GM23338 (cell line): ENCODE measurements around the gene TCF7L1. TPM values are rescaled to one million over a fixed set of nuclear protein-coding genes. Genes with fewer than 3 reads are reported as not detected.
"Not testable (repeated sequence)": the region's sequence is repeated elsewhere in the genome, so short reads cannot be mapped to it uniquely, and the experiment has no call there.

Experiments used
- ATAC-seq: fragments of 200-7000 bp; cut with Tn5 transposase; 3 replicates; pipeline ENCODE4 v1.9.1; 2020
- DNase-seq: peaks from one replicate; pipeline ENCODE4 v3.0.0-alpha.2; 2015; ENCODE audit warnings: low spot score
- H2AFZ ChIP-seq: fragments of 200-600 bp; sonication (generic); 2 replicates; pipeline ENCODE4 v1.8.0; 2016; ENCODE audit warnings: antibody characterized with exemption, mild to moderate bottlenecking, moderate library complexity
- H3F3A ChIP-seq: fragments of 200-600 bp; sonication (generic); replicated peaks from 2 replicates; pipeline ENCODE4 v1.8.0; 2017; ENCODE audit warnings: antibody characterized with exemption, mixed run types, low read depth
- H3K27ac ChIP-seq: fragments of 200-600 bp; sonication (generic); 2 replicates; pipeline ENCODE4 v1.6.1; 2016; ENCODE audit warnings: low read depth
- H3K27me3 ChIP-seq: fragments of 200-600 bp; sonication (generic); 2 replicates; pipeline ENCODE4 v1.8.0; 2016; ENCODE audit warnings: mild to moderate bottlenecking, mixed run types, moderate library complexity; ENCODE audit not compliant: insufficient read depth
- H3K36me3 ChIP-seq: fragments of 200-600 bp; sonication (generic); 2 replicates; pipeline ENCODE4 v1.8.0; 2016; ENCODE audit warnings: mild to moderate bottlenecking; ENCODE audit not compliant: insufficient read depth
- H3K4me1 ChIP-seq: fragments of 200-600 bp; sonication (generic); 2 replicates; pipeline ENCODE4 v1.8.0; 2016; ENCODE audit warnings: mild to moderate bottlenecking, moderate library complexity; ENCODE audit not compliant: insufficient read depth
- H3K4me2 ChIP-seq: fragments of 200-600 bp; sonication (generic); 2 replicates; pipeline ENCODE4 v1.7.1; 2017; ENCODE audit warnings: mixed run types
- H3K4me3 ChIP-seq: fragments of 200-600 bp; sonication (generic); 2 replicates; pipeline ENCODE4 v1.6.1; 2016; ENCODE audit warnings: mixed run types
- H3K79me2 ChIP-seq: fragments of 200-600 bp; sonication (generic); replicated peaks from 2 replicates; pipeline ENCODE4 v1.8.0; 2017; ENCODE audit warnings: mild to moderate bottlenecking; ENCODE audit not compliant: insufficient read depth
- H3K9me2 ChIP-seq: fragments of 200-600 bp; sonication (generic); 2 replicates; pipeline ENCODE4 v1.8.0; 2017; ENCODE audit not compliant: insufficient read depth
- H4K20me1 ChIP-seq: fragments of 200-600 bp; sonication (generic); replicated peaks from 2 replicates; pipeline ENCODE4 v1.8.0; 2017; ENCODE audit warnings: mild to moderate bottlenecking; ENCODE audit not compliant: insufficient read depth
- H3K27ac Mint-ChIP-seq: 2 replicates; pipeline ENCODE4 v1.8.0; 2020; ENCODE audit warnings: inconsistent platforms, mild to moderate bottlenecking, moderate library complexity, mixed read lengths
- H3K27me3 Mint-ChIP-seq: 3 replicates; pipeline ENCODE4 v1.8.0; 2022; ENCODE audit warnings: low read depth, mild to moderate bottlenecking, moderate library complexity, mixed read lengths, inconsistent platforms; ENCODE audit not compliant: insufficient read depth, poor library complexity
- H3K36me3 Mint-ChIP-seq: 3 replicates; pipeline ENCODE4 v1.8.0; 2021; ENCODE audit warnings: low read depth, mild to moderate bottlenecking, inconsistent platforms, moderate library complexity, mixed read lengths
- H3K4me1 Mint-ChIP-seq: 3 replicates; pipeline ENCODE4 v1.8.0; 2020; ENCODE audit warnings: mild to moderate bottlenecking, inconsistent platforms, mixed read lengths
- H3K4me3 Mint-ChIP-seq: 3 replicates; pipeline ENCODE4 v1.8.0; 2021; ENCODE audit warnings: moderate library complexity, mild to moderate bottlenecking, inconsistent platforms, mixed read lengths
- H3K9me3 Mint-ChIP-seq: 3 replicates; pipeline ENCODE4 v1.8.0; 2020; ENCODE audit warnings: moderate library complexity, mild to moderate bottlenecking, inconsistent platforms, mixed read lengths
- EZH2phosphoT487 ChIP-seq: fragments of 200-600 bp; sonication (generic); IDR thresholded peaks from one replicate; pipeline ENCODE4 v1.8.1; 2018; ENCODE audit warnings: antibody characterized with exemption; ENCODE audit not compliant: unreplicated experiment
- JUNB ChIP-seq: IDR thresholded peaks from one replicate; pipeline ENCODE4 v1.6.1; 2016; ENCODE audit warnings: antibody characterized with exemption; ENCODE audit not compliant: unreplicated experiment
- NANOG ChIP-seq: IDR thresholded peaks from 2 replicates; pipeline ENCODE4 v1.6.1; 2016; ENCODE audit warnings: antibody characterized with exemption, borderline replicate concordance
- POLR2AphosphoS5 ChIP-seq: IDR thresholded peaks from 2 replicates; pipeline ENCODE4 v1.6.1; 2016; ENCODE audit warnings: antibody characterized with exemption, low read depth
- ZNF114 ChIP-seq: fragments of 250-450 bp; sonication (Bioruptor Pico); IDR thresholded peaks from 2 replicates; pipeline ENCODE4 v1.5.0; 2020; ENCODE audit warnings: mild to moderate bottlenecking, moderate library complexity
- ZNF462 ChIP-seq: fragments of 250-450 bp; sonication (Bioruptor Pico); IDR thresholded peaks from 2 replicates; pipeline ENCODE4 v1.5.0; 2020; ENCODE audit warnings: mild to moderate bottlenecking, moderate library complexity
- polyA plus RNA-seq: library from polyadenylated mRNA; unstranded; fragments of >200 nt; fragmentation: Nextera tagmentation; extraction: Ambion mirVana; gene quantifications from 2 replicates; pipeline ENCODE4 v1.2.1, GENCODE V29; 2016
- total RNA-seq: library from RNA; depleted of rRNA; stranded (reverse); fragments of >200 nt; shearing (Covaris generic); gene quantifications from 2 replicates; pipeline ENCODE4 v1.2.3, GENCODE V29; 2014

Gene TCF7L1
- total and polyA plus RNA-seq, 2 experiments from 2014 or later = 47.3 to 101 TPM

- Mint-ChIP-seq H3K36me3 (peaks cover 4% of the 10 kb centered on the region; the same call in 1 of the 3 replicates), H3K27me3 (peaks cover 4% of the 10 kb centered on the region), H3K9me3 (no peaks in the 10 kb centered on the region), H3K4me3 (no peak overlapping the region), H3K4me1 (peaks cover 19% of the 10 kb centered on the region), H3K27ac (no peak overlapping the region)
- H3K36me3 ChIP-seq = no peaks in the 10 kb centered on the region
- no peaks in the 10 kb centered on the region for H3K9me2 ChIP-seq
- no peaks in the 10 kb centered on the region for H3K27me3 ChIP-seq
- no peaks in the 10 kb centered on the region; the same call in 1 of the 2 replicates for H3K4me1 ChIP-seq
- no peak overlapping the region for H3K4me3 ChIP-seq
- H2AFZ ChIP-seq = no peak overlapping the region
- no peak overlapping the region for H3K4me2 ChIP-seq
- ATAC-seq = peak; percentile 54
- TF ChIP-seq JUNB (no peak), ZNF462 (CRISPR knock-in tag) (no peak), POLR2AphosphoS5 (no peak), NANOG (no peak), EZH2phosphoT487 (no peak), ZNF114 (CRISPR knock-in tag) (no peak)
- no peaks in the 10 kb centered on the region; the same call in 1 of the 2 replicates for H4K20me1 ChIP-seq
- H3F3A ChIP-seq = no peaks in the 10 kb centered on the region
- no peak overlapping the region for H3K27ac ChIP-seq
- DNase-seq = peak; percentile 27
- no peaks in the 10 kb centered on the region for H3K79me2 ChIP-seq
These were observed 209.0 kb downstream of the TCF7L1 start for GRCh38 chr2:85342156-85342555.

- H3K79me2 ChIP-seq, H3K4me3 ChIP-seq, H3K4me1 ChIP-seq, H3K27me3 ChIP-seq, H2AFZ ChIP-seq, DNase-seq, H3K9me2 ChIP-seq, H3K27ac Mint-ChIP-seq, H3K9me3 Mint-ChIP-seq, H3K36me3 ChIP-seq, H3F3A ChIP-seq, H3K4me2 ChIP-seq, H4K20me1 ChIP-seq, H3K27me3 Mint-ChIP-seq, H3K4me3 Mint-ChIP-seq, H3K27ac ChIP-seq: not testable (repeated sequence)
- peaks cover 12% of the 10 kb centered on the region; the same call in 2 of the 3 replicates for H3K36me3 Mint-ChIP-seq
- H3K4me1 Mint-ChIP-seq = peaks cover 12% of the 10 kb centered on the region
- peak; percentile 43 for ATAC-seq
These were observed 210.2 kb downstream of the TCF7L1 start for GRCh38 chr2:85343207-85343895.
